K562 (cell line): ENCODE results near the gene LTBP4. TPM values are rescaled to one million over a fixed set of nuclear protein-coding genes. Genes with fewer than 3 reads are reported as not detected.
A peak's percentile ranks its signal among the peaks of the same experiment; 100 is the strongest.

Source experiments
- ARID3B ChIP-seq: fragments of 250-450 bp; sonication (Bioruptor Pico); IDR thresholded peaks from 2 replicates; pipeline ENCODE4 v1.4.0; 2020; ENCODE audit warnings: borderline replicate concordance
- BCL6 ChIP-seq: fragments of 250-450 bp; sonication (Bioruptor Pico); IDR thresholded peaks from 2 replicates; pipeline ENCODE4 v1.4.0; 2020
- KLF1 ChIP-seq: fragments of 450-650 bp; IDR thresholded peaks from 2 replicates; pipeline ENCODE4 v1.6.1; 2016; ENCODE audit warnings: missing genetic modification characterization, missing compliant biosample characterization
- RBFOX2 ChIP-seq: fragments of 200-400 bp; formaldehyde crosslinking; IDR thresholded peaks from 2 replicates; pipeline ENCODE4 v1.6.1; 2017; ENCODE audit warnings: low read depth, mild to moderate bottlenecking, low read length, moderate library complexity
- RERE ChIP-seq: sonication (generic); formaldehyde crosslinking; IDR thresholded peaks from 2 replicates; pipeline ENCODE4 v1.8.0; 2023; ENCODE audit warnings: missing genetic modification reagents, mild to moderate bottlenecking, borderline replicate concordance
- ZNF24 ChIP-seq: fragments of 450-650 bp; IDR thresholded peaks from 2 replicates; pipeline ENCODE4 v1.6.1; 2016
- ZNF639 ChIP-seq, 2 experiments: fragments of 200-800 bp in 1 of 2; sonication (Bioruptor generic) in 1 of 2; sonication (generic) in 1 of 2; formaldehyde crosslinking in 1 of 2; IDR thresholded peaks in 1 of 2; conservative IDR thresholded peaks in 1 of 2; 2 replicates each; pipeline versions ENCODE4 v1.5.0 to v1.6.1; 2016 to 2020; ENCODE audit warnings: missing compliant biosample characterization in 1 of 2, missing genetic modification characterization in 1 of 2, missing genetic modification reagents in 1 of 2
- polyA plus RNA-seq, 8 experiments: library from polyadenylated mRNA; depleted of rRNA in 4 of 8; stranded (reverse) in 5 of 8; unstranded in 3 of 8; fragments of >200 nt; fragmentation: Nextera tagmentation in 2 of 8; fragmentation: Illumina TruSeq in 1 of 8; extraction: Ambion mirVana in 2 of 8; extraction: Trizol in 1 of 8; gene quantifications; 2 replicates each; pipeline versions ENCODE4 v1.2.1 to v1.2.3, GENCODE V29; 2011 to 2014; ENCODE audit warnings: inconsistent platforms in 1 of 8, missing spikeins in 1 of 8
- total RNA-seq, 7 experiments: library from RNA; depleted of rRNA in 6 of 7; stranded (reverse); fragments of >200 nt in 6 of 7; fragmentation: Illumina TruSeq in 2 of 7; extraction: Trizol in 2 of 7; gene quantifications; 2 replicates each; pipeline versions ENCODE4 v1.2.1 to v1.2.3, GENCODE V29; 2011 to 2021; ENCODE audit warnings: low replicate concordance in 1 of 7
- TF ChIP-seq, protein P1 (sequence below): fragments of 250-450 bp; sonication (Bioruptor Pico); IDR thresholded peaks from 2 replicates; pipeline ENCODE4 v1.4.0; 2020; ENCODE audit warnings: mild to moderate bottlenecking, moderate library complexity
- TF ChIP-seq, protein P2 (sequence below): fragments of 150-350 bp; IDR thresholded peaks from 2 replicates; pipeline ENCODE4 v1.6.1; 2014; ENCODE audit warnings: low read depth, mild to moderate bottlenecking, low read length, borderline replicate concordance

Gene LTBP4
- total and polyA plus RNA-seq, 9 of the 15 experiments (the other 6 are each of a cell fraction or from before 2014, with no cell fraction given): 0.35 to 160 (median 31.6) TPM

DNA sequence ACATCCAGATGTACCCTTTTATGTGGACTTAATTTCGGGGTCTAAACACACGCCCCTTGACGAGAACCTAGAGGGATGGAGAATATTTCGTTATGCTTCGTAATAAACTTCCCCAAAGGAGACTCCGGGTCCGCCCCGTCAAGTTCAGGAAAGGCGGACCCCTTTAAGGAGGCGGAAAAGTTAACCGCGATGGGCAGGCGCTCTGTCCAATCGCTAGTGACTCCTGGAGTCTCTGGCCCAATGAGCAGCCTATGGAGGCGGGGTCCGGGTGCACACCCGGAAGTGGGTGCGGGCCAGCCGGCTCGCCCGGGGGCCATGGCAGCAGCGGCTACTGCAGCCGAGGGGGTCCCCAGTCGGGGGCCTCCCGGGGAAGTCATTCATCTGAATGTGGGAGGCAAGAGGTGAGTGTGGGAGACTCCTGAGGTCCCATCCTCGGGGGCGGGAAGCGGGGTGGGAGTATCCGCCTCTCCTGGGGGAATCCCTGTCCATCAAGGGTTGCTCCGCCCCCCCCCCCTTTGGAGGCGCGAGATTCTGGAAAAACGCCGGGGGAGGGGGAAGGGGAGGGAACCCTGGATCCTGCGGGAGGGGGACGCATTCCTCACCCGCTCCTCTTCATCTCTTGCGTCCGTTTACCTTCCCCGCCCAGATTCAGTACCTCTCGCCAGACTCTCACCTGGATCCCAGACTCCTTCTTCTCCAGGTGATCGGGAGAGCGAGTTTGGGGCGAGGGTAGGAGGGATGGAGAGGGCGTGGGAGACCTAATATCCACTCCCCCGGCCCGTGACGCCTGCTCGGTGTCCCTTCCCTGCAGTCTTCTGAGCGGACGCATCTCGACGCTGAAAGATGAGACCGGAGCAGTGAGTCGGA, 24.4 kb upstream of the LTBP4 start, which contains the start of gene SHKBP1 (continued):
- TF ChIP-seq, protein P1, sequence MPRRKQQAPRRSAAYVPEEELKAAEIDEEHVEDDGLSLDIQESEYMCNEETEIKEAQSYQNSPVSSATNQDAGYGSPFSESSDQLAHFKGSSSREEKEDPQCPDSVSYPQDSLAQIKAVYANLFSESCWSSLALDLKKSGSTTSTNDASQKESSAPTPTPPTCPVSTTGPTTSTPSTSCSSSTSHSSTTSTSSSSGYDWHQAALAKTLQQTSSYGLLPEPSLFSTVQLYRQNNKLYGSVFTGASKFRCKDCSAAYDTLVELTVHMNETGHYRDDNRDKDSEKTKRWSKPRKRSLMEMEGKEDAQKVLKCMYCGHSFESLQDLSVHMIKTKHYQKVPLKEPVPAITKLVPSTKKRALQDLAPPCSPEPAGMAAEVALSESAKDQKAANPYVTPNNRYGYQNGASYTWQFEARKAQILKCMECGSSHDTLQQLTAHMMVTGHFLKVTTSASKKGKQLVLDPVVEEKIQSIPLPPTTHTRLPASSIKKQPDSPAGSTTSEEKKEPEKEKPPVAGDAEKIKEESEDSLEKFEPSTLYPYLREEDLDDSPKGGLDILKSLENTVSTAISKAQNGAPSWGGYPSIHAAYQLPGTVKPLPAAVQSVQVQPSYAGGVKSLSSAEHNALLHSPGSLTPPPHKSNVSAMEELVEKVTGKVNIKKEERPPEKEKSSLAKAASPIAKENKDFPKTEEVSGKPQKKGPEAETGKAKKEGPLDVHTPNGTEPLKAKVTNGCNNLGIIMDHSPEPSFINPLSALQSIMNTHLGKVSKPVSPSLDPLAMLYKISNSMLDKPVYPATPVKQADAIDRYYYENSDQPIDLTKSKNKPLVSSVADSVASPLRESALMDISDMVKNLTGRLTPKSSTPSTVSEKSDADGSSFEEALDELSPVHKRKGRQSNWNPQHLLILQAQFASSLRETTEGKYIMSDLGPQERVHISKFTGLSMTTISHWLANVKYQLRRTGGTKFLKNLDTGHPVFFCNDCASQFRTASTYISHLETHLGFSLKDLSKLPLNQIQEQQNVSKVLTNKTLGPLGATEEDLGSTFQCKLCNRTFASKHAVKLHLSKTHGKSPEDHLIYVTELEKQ (CRISPR knock-in tag): no peak
- TF ChIP-seq KLF1: no peak
- no peak for TF ChIP-seq ARID3B (CRISPR knock-in tag)
- TF ChIP-seq ZNF24: no peak
- TF ChIP-seq RERE (CRISPR knock-in tag): no peak
- TF ChIP-seq BCL6: no peak
- TF ChIP-seq RBFOX2: peak; percentile 83
- TF ChIP-seq ZNF639 (CRISPR knock-in tag; conservative IDR thresholded peaks at IDR 0.05 in 1 of 2, IDR thresholded peaks at IDR 0.05 in 1 of 2): no peak
- TF ChIP-seq, protein P2, sequence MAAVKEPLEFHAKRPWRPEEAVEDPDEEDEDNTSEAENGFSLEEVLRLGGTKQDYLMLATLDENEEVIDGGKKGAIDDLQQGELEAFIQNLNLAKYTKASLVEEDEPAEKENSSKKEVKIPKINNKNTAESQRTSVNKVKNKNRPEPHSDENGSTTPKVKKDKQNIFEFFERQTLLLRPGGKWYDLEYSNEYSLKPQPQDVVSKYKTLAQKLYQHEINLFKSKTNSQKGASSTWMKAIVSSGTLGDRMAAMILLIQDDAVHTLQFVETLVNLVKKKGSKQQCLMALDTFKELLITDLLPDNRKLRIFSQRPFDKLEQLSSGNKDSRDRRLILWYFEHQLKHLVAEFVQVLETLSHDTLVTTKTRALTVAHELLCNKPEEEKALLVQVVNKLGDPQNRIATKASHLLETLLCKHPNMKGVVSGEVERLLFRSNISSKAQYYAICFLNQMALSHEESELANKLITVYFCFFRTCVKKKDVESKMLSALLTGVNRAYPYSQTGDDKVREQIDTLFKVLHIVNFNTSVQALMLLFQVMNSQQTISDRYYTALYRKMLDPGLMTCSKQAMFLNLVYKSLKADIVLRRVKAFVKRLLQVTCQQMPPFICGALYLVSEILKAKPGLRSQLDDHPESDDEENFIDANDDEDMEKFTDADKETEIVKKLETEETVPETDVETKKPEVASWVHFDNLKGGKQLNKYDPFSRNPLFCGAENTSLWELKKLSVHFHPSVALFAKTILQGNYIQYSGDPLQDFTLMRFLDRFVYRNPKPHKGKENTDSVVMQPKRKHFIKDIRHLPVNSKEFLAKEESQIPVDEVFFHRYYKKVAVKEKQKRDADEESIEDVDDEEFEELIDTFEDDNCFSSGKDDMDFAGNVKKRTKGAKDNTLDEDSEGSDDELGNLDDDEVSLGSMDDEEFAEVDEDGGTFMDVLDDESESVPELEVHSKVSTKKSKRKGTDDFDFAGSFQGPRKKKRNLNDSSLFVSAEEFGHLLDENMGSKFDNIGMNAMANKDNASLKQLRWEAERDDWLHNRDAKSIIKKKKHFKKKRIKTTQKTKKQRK: peak; percentile 69; the same call in 1 of the 2 replicates
